ENCODE measurements around the gene CMIP. TPM values are rescaled to one million over a fixed set of nuclear protein-coding genes. Genes with fewer than 3 reads are reported as not detected.

CMIP gene
- total RNA-seq, 1 experiment from 2014 or later, result 48.2 TPM

GRCh38 chr16:81745704-81746558, 301.3 kb downstream of the CMIP start:
- no peak overlapping the region for H3K27ac ChIP-seq (ENCODE audit: insufficient read length, low read depth, low read length)
- H4K8ac ChIP-seq (replicated peaks; ENCODE audit: insufficient read length, low read depth, low read length), result no peak overlapping the region
- H4K5ac ChIP-seq (ENCODE audit: insufficient read length, low read depth, low read length), result no peak overlapping the region
- H2BK120ac ChIP-seq (ENCODE audit: low read depth, low read length, poor library complexity, severe bottlenecking), result no peak overlapping the region
- no peak overlapping the region for H2AK5ac ChIP-seq (ENCODE audit: insufficient read length, low read length)
- peaks cover 9% of the 10 kb centered on the region for H3K23me2 ChIP-seq (ENCODE audit: insufficient read length, low read depth, low read length, poor library complexity, severe bottlenecking)
- H3K27ac Mint-ChIP-seq, result peak overlapping the region in 1 of 3 experiments; percentile 72; a peak in 2 of 7 replicates
- no peaks in the 10 kb centered on the region for H3K36me3 Mint-ChIP-seq (ENCODE audit: insufficient read depth in 1 of 3, low read depth in 3 of 3)
- peaks cover 27% of the 10 kb centered on the region for H3K27me3 Mint-ChIP-seq (ENCODE audit: low read depth)
- H4K20me1 ChIP-seq (ENCODE audit: control insufficient read depth, insufficient read depth, insufficient read length), result no peaks in the 10 kb centered on the region
- no peak overlapping the region for H3K4ac ChIP-seq (ENCODE audit: low read depth, low read length)
- no peak overlapping the region for H2BK5ac ChIP-seq (ENCODE audit: insufficient read length, low read length)
- 0 out of 2 replicates have a peak overlapping the region, but pooled peaks have one; percentile 33 for H3K14ac ChIP-seq (ENCODE audit: insufficient read depth, low read length)
- no peaks in the 10 kb centered on the region for H3K79me2 ChIP-seq (ENCODE audit: insufficient read depth, low read length)
- H3K18ac ChIP-seq (ENCODE audit: insufficient read length, low read depth, low read length), result no peak overlapping the region
- no peak overlapping the region for H3K23ac ChIP-seq (ENCODE audit: insufficient read length, low read depth, low read length)
- DNase-seq, result peak; percentile 75
- no peak overlapping the region for H2BK12ac ChIP-seq (ENCODE audit: insufficient read length, low read depth, low read length)
- H2BK15ac ChIP-seq (ENCODE audit: low read depth, low read length), result no peak overlapping the region
- peak overlapping the region; percentile 27 for H3K4me2 ChIP-seq (ENCODE audit: insufficient read depth, insufficient read length, low read length)
- no peaks in the 10 kb centered on the region for H3K4me1 ChIP-seq (ENCODE audit: insufficient read depth, low read length)
- no peak overlapping the region for H3T11ph ChIP-seq (ENCODE audit: low read length)
- H3K9me3 ChIP-seq (ENCODE audit: control insufficient read depth, low read depth, low read length), result no peaks in the 10 kb centered on the region
- peak overlapping the region; percentile 65 to 66; a peak in 4 of 5 replicates for H3K4me3 Mint-ChIP-seq
- no peak for TF ChIP-seq CTCF (conservative IDR thresholded peaks at IDR 0.05)
- peaks cover 11 to 20% of the 10 kb centered on the region in 2 experiments for H3K4me1 Mint-ChIP-seq
- no peaks in the 10 kb centered on the region; a peak in 1 of 5 replicates for H3K9me3 Mint-ChIP-seq
- no peak overlapping the region for H3K56ac ChIP-seq (ENCODE audit: insufficient read length, low read depth, low read length)
- H3K79me1 ChIP-seq (ENCODE audit: insufficient read depth, low read depth, low read length, poor library complexity, severe bottlenecking), result no peaks in the 10 kb centered on the region
- H3K9ac ChIP-seq (ENCODE audit: extremely low read depth, insufficient read length, low read length), result no peak overlapping the region
- H2AFZ ChIP-seq (ENCODE audit: low read length), result no peak overlapping the region
- no peak overlapping the region for H4K91ac ChIP-seq (ENCODE audit: insufficient read length, low read depth, low read length)
- no peaks in the 10 kb centered on the region for H3K27me3 ChIP-seq (ENCODE audit: insufficient read depth, low read length)
- no peak overlapping the region for H2BK20ac ChIP-seq (ENCODE audit: low read depth, low read length, poor library complexity, severe bottlenecking)
- no CpG with 5 or more reads among the region's 33 CpGs for WGBS (ENCODE audit: extremely low coverage, insufficient read length, low lambda C conversion rate)

All from H9 (cell line).